Fibroblast of the aortic adventitia (primary cell): ENCODE results near the gene SAMD4A. TPM values are rescaled to one million over a fixed set of nuclear protein-coding genes. Genes with fewer than 3 reads are reported as not detected.
A peak's percentile ranks its signal among the peaks of the same experiment; 100 is the strongest.
"Not testable (repeated sequence)": the region's sequence is repeated elsewhere in the genome, so short reads cannot be mapped to it uniquely, and the experiment has no call there.

Experiments
- DNase-seq: peaks from one replicate; pipeline ENCODE4 v3.0.0-alpha.2; 2010; ENCODE audit warnings: low read depth
- H3K4me3 ChIP-seq: 2 replicates; pipeline ENCODE4 v1.5.1; 2011; ENCODE audit warnings: low read depth, mild to moderate bottlenecking, control low read depth, low read length, moderate library complexity
- CTCF ChIP-seq: IDR thresholded peaks from 2 replicates; pipeline ENCODE4 v1.5.1; 2011; ENCODE audit warnings: mild to moderate bottlenecking, low read length, control low read depth, inconsistent platforms; ENCODE audit not compliant: insufficient read depth
- total RNA-seq: library from RNA; depleted of rRNA; stranded (reverse); fragments of >200 nt; gene quantifications from 2 replicates; pipeline ENCODE4 v1.2.3, GENCODE V29; 2012; ENCODE audit warnings: low replicate concordance

Gene SAMD4A
- total RNA-seq, 1 donor, result 20.1 TPM

- no peak overlapping the region for H3K4me3 ChIP-seq
- TF ChIP-seq CTCF, result no peak
- DNase-seq, result no peak
Measured at GRCh38 chr14:54746019-54746418, 179.1 kb downstream of the SAMD4A start.

GRCh38 chr14:54747616-54748015 lies 180.7 kb downstream of the SAMD4A start:
- TF ChIP-seq CTCF, result no peak
- H3K4me3 ChIP-seq, result no peak overlapping the region
- no peak for DNase-seq

GRCh38 chr14:54749180-54749579 lies 182.3 kb downstream of the SAMD4A start:
- no peak for TF ChIP-seq CTCF
- DNase-seq, result no peak
- H3K4me3 ChIP-seq, result no peak overlapping the region

- no peak for TF ChIP-seq CTCF
- H3K4me3 ChIP-seq, result no peak overlapping the region
- no peak for DNase-seq
Measured at GRCh38 chr14:54749727-54750126, 182.8 kb downstream of the SAMD4A start.

GRCh38 chr14:54752611-54753010 lies 185.7 kb downstream of the SAMD4A start:
- DNase-seq, result peak; percentile 38
- not testable (repeated sequence) for H3K4me3 ChIP-seq

GRCh38 chr14:54753396-54753795 lies 186.5 kb downstream of the SAMD4A start:
- H3K4me3 ChIP-seq, DNase-seq: not testable (repeated sequence)

GRCh38 chr14:54754116-54754622 lies 187.2 kb downstream of the SAMD4A start:
- no peak overlapping the region for H3K4me3 ChIP-seq
- DNase-seq, result no peak
- no peak for TF ChIP-seq CTCF

- no peak overlapping the region for H3K4me3 ChIP-seq
- TF ChIP-seq CTCF, result no peak
- no peak for DNase-seq
Measured at GRCh38 chr14:54754623-54755386, 187.9 kb downstream of the SAMD4A start.
